OCI-LY3 (cell line): ENCODE measurements around the gene PYGO1.
"Not testable (repeated sequence)": the region's sequence is repeated elsewhere in the genome, so short reads cannot be mapped to it uniquely, and the experiment has no call there.

Source experiments
- CTCF ChIP-seq: fragments of 200-600, 300-600 bp; sonication (generic); IDR thresholded peaks from 2 replicates; pipeline ENCODE4 v1.5.1; 2014; ENCODE audit warnings: antibody characterized with exemption, low read length, low read depth
- EZH2phosphoT487 ChIP-seq: fragments of 200-600 bp; shearing (Covaris generic); IDR thresholded peaks from 2 replicates; pipeline ENCODE4 v1.6.1; 2018; ENCODE audit warnings: antibody characterized with exemption, mixed run types, low read depth

- not testable (repeated sequence) for TF ChIP-seq CTCF, EZH2phosphoT487
Measured at GRCh38 chr15:55498109-55498938, 89.8 kb downstream of the PYGO1 start.
